ENCODE data around the gene CTNNA2.
A peak's percentile ranks its signal among the peaks of the same experiment; 100 is the strongest.
"Not testable (repeated sequence)": the region's sequence is repeated elsewhere in the genome, so short reads cannot be mapped to it uniquely, and the experiment has no call there.

CTNNA2 gene

GRCh38 chr2:80167284-80167808, 654.5 kb downstream of the CTNNA2 start:
- DNase-seq, result no peak

- no peak for DNase-seq
Observed at GRCh38 chr2:80168037-80168436, 655.2 kb downstream of the CTNNA2 start.

- no peak for DNase-seq
Observed at GRCh38 chr2:80168801-80169200, 656.0 kb downstream of the CTNNA2 start.

GRCh38 chr2:80169811-80170594, 657.2 kb downstream of the CTNNA2 start:
- DNase-seq, result peak; percentile 76

GRCh38 chr2:80185091-80185490, 672.2 kb downstream of the CTNNA2 start:
- DNase-seq, result no peak

- DNase-seq, result no peak
Observed at GRCh38 chr2:80186262-80186661, 673.4 kb downstream of the CTNNA2 start.

- no peak for DNase-seq
Observed at GRCh38 chr2:80187156-80187555, 674.3 kb downstream of the CTNNA2 start.

GRCh38 chr2:80190166-80190565, 677.3 kb downstream of the CTNNA2 start:
- no peak for DNase-seq

GRCh38 chr2:80193566-80193965, 680.7 kb downstream of the CTNNA2 start:
- DNase-seq, result no peak

GRCh38 chr2:80195034-80195433, 682.2 kb downstream of the CTNNA2 start:
- DNase-seq, result no peak

- DNase-seq, result no peak
Observed at GRCh38 chr2:80198042-80198441, 685.2 kb downstream of the CTNNA2 start.

- DNase-seq, result no peak
Observed at GRCh38 chr2:80199504-80199903, 686.7 kb downstream of the CTNNA2 start.

- DNase-seq, result not testable (repeated sequence)
Observed at GRCh38 chr2:80203929-80204328, 691.1 kb downstream of the CTNNA2 start.

GRCh38 chr2:80205498-80205897, 692.6 kb downstream of the CTNNA2 start:
- no peak for DNase-seq

- no peak for DNase-seq
Observed at GRCh38 chr2:80209458-80209857, 696.6 kb downstream of the CTNNA2 start.

- no peak for DNase-seq
Observed at GRCh38 chr2:80217446-80217845, 704.6 kb downstream of the CTNNA2 start.

GRCh38 chr2:80222644-80223043, 709.8 kb downstream of the CTNNA2 start:
- DNase-seq, result no peak

GRCh38 chr2:80231421-80231820, 718.6 kb downstream of the CTNNA2 start:
- DNase-seq, result no peak

- DNase-seq, result no peak
Observed at GRCh38 chr2:80233333-80233732, 720.5 kb downstream of the CTNNA2 start.

- no peak for DNase-seq
Observed at GRCh38 chr2:80238692-80239469, 726.0 kb downstream of the CTNNA2 start.

- DNase-seq, result peak; percentile 52
Observed at GRCh38 chr2:80242355-80242910, 729.6 kb downstream of the CTNNA2 start.

GRCh38 chr2:80244905-80245584, 732.2 kb downstream of the CTNNA2 start:
- no peak for DNase-seq

- peak; percentile 12 for DNase-seq
Observed at GRCh38 chr2:80246534-80246933, 733.7 kb downstream of the CTNNA2 start.

Measured in DMS153 (cell line).